ENCODE data around the gene ESRRB.

DNA sequence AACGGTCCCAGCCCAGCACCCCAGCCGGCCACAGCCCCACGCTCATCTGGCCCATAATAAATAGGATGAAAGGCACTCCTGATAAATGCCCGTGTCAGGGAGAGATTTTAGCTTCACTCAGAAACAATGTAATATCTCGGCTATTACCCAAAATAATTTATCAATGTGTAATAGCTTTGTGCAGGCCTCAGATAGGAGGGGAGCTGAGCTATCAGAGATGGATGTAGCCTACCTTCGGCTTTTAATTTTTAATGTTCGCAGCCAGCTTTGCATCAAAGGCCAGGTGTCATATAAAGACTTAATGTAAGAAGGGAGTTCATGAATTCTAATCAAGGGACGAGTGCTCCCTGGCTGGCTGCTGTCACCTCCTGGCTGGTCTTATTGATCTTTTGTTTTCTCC is 171.9 kb downstream of the ESRRB start:
- TF ChIP-seq CTCF (conservative IDR thresholded peaks at IDR 0.05) = no peak
- TF ChIP-seq EZH2 (IDR thresholded peaks at IDR 0.05; ENCODE audit: low read depth) = no peak
